Lung (tissue), 12 donors: Measurements from ENCODE around the gene CHD6. TPM values are rescaled to one million over a fixed set of nuclear protein-coding genes. Genes with fewer than 3 reads are reported as not detected.

Experiments
- ATAC-seq: fragments of 200-7000 bp; cut with Tn5 transposase; one replicate; pipeline ENCODE4 v1.9.1; 2020; ENCODE audit warnings: moderate number of reproducible peaks; ENCODE audit not compliant: insufficient read depth, low FRiP score
- DNase-seq, 3 donors: peaks; one replicate each; pipeline ENCODE4 v3.0.0-alpha.2; 2013 to 2017
- H3K27ac ChIP-seq, 2 donors: one replicate each; pipeline ENCODE4 v1.5.1; 2013; ENCODE audit warnings: mild to moderate bottlenecking in 2 of 2, moderate library complexity in 2 of 2, control low read depth in 1 of 2, inconsistent platforms in 1 of 2, low read depth in 1 of 2, low read length in 1 of 2
- H3K27me3 ChIP-seq, 3 donors: one replicate each; pipeline ENCODE4 v1.5.1; 2013; ENCODE audit warnings: low read length in 2 of 3; ENCODE audit not compliant: control insufficient read depth in 3 of 3, insufficient read depth in 3 of 3
- H3K36me3 ChIP-seq, 4 donors: one replicate each; pipeline ENCODE4 v1.5.1; 2013; ENCODE audit warnings: low read length in 4 of 4, mild to moderate bottlenecking in 1 of 4, moderate library complexity in 1 of 4; ENCODE audit not compliant: control insufficient read depth in 4 of 4, insufficient read depth in 4 of 4
- H3K4me1 ChIP-seq, 5 donors: one replicate each; pipeline ENCODE4 v1.5.1; 2013; ENCODE audit warnings: low read length in 5 of 5, mild to moderate bottlenecking in 2 of 5, moderate library complexity in 1 of 5; ENCODE audit not compliant: control insufficient read depth in 5 of 5, insufficient read depth in 5 of 5
- H3K4me3 ChIP-seq: one replicate; pipeline ENCODE4 v1.5.1; 2013; ENCODE audit warnings: mild to moderate bottlenecking, control low read depth, moderate library complexity
- H3K9ac ChIP-seq, 2 donors: one replicate each; pipeline ENCODE4 v1.5.1; 2013; ENCODE audit warnings: low read length in 2 of 2, control low read depth in 1 of 2; ENCODE audit not compliant: insufficient read depth in 1 of 2
- H3K9me3 ChIP-seq, 4 donors: one replicate each; pipeline ENCODE4 v1.5.1; 2013; ENCODE audit warnings: low read length in 3 of 4, mild to moderate bottlenecking in 1 of 4, moderate library complexity in 1 of 4; ENCODE audit not compliant: control insufficient read depth in 4 of 4, insufficient read depth in 3 of 4
- WGBS, 2 donors: extraction: QIAGEN DNeasy Blood & Tissue Kit; methylation state at CpG; one replicate each; pipeline ENCODE4 v1.1.7; 2013; 5-methylcytosine and 5-hydroxymethylcytosine counted together
- polyA plus RNA-seq, 2 donors: library from polyadenylated mRNA; stranded (reverse); fragments of 200-250 nt; gene quantifications; one replicate each; pipeline ENCODE4 v1.2.1, GENCODE V29; 2013
- total RNA-seq, 2 donors: library from RNA; depleted of rRNA in 1 of 2; stranded (reverse); fragments of >200 nt in 1 of 2; gene quantifications; one replicate each; pipeline ENCODE4 v1.2.1, GENCODE V29; 2014 to 2021
- TF ChIP-seq, protein P1 (sequence below): IDR thresholded peaks from 2 replicates; pipeline ENCODE4 v1.5.1; 2012; ENCODE audit warnings: mild to moderate bottlenecking; ENCODE audit errors: control extremely low read depth, extremely low read depth
- donor health status: control.
- donor health status: control.
- donor health status: Bipolar disorder and iron deficiency.
- donor health status: healthy.
- donor health status: DM: yes; HTN: yes; CAD: no.

CHD6 gene
- total and polyA plus RNA-seq, 4 donors, result 5.0 to 95.3 (median 21.0) TPM

DNA sequence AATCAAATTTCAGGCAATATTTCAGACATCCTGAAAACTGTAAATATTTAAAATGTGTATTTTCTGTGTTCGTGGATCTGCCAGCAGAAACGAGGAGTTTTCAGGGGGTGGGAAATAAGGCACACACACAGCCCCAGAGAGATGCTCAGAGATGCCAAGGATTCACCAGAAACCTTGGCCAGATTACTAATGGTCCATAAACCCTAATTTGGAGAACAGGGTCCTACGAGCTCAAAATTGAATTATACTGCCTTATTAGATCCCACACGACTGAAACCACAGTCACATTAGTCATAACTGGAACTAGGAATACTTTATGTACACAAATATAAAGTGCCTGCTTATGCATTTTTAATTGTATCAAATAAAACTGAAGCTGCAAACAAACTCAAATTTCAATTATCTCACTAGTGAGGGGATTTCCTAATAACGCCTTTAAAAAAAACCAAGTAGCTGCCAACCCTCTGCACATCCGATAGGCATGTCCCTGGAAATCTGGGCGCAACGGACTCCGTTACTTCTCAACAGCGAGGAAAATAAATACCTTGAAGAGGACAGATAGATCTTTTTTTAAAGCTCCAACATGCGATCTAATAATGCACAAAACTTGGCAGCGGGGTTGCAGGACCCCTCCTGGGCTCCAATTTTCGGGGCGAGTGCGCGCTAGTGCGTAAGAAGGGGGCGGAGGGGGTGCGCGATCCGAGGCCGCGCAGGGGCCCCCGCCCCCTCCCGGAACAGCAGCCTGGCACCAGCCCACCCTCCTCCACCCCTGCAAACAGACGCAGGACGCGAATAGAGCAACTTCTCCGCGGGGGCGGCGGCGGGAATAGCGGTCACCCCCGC, 897 bp downstream of the CHD6 start:
- 3 to 4% methylated on average over 33 to 35 of the region's 35 CpGs for WGBS, 2 donors
- no peaks in the 10 kb centered on the region for H3K9me3 ChIP-seq
- H3K9ac ChIP-seq, result peak overlapping the region; percentile 32 to 66
- no peak for ATAC-seq
- no peaks in the 10 kb centered on the region for H3K36me3 ChIP-seq
- H3K4me3 ChIP-seq, result peak overlapping the region; percentile 76
- H3K4me1 ChIP-seq, result peaks cover 3 to 30% (median 16%) of the 10 kb centered on the region in 5 donors
- TF ChIP-seq, protein P1, sequence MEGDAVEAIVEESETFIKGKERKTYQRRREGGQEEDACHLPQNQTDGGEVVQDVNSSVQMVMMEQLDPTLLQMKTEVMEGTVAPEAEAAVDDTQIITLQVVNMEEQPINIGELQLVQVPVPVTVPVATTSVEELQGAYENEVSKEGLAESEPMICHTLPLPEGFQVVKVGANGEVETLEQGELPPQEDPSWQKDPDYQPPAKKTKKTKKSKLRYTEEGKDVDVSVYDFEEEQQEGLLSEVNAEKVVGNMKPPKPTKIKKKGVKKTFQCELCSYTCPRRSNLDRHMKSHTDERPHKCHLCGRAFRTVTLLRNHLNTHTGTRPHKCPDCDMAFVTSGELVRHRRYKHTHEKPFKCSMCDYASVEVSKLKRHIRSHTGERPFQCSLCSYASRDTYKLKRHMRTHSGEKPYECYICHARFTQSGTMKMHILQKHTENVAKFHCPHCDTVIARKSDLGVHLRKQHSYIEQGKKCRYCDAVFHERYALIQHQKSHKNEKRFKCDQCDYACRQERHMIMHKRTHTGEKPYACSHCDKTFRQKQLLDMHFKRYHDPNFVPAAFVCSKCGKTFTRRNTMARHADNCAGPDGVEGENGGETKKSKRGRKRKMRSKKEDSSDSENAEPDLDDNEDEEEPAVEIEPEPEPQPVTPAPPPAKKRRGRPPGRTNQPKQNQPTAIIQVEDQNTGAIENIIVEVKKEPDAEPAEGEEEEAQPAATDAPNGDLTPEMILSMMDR, result no peak
- DNase-seq, result peak; percentile 51 to 61 (median 58)
- H3K27me3 ChIP-seq, result no peaks in the 10 kb centered on the region
- H3K27ac ChIP-seq, result peak overlapping the region; percentile 67 to 94

DNA sequence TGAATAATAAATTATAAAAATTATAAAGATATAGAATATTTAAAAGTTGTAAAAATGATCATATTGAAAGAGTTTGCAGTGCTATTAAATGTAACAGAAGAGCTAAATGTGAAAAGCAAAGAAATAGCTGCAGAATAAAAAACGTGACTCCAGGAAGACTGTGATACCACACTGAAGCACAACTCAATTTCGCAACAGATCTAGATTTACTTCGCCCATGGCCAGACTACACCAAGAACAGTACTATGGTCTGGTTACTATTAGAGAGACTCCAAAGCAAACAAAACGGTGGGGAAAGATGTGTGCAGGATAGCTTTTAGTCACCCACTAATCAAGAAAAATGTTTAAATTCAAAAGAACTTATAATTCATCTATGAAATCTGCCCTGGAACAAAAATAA, 1.9 kb downstream of the CHD6 start:
- WGBS, 2 donors, result 35 to 47% methylated on average over 4 of the region's 4 CpGs
- Histone ChIP-seq H3K4me1 (peaks cover 3 to 30% (median 20%) of the 10 kb centered on the region in 5 donors), H3K36me3 (no peaks in the 10 kb centered on the region)

DNA sequence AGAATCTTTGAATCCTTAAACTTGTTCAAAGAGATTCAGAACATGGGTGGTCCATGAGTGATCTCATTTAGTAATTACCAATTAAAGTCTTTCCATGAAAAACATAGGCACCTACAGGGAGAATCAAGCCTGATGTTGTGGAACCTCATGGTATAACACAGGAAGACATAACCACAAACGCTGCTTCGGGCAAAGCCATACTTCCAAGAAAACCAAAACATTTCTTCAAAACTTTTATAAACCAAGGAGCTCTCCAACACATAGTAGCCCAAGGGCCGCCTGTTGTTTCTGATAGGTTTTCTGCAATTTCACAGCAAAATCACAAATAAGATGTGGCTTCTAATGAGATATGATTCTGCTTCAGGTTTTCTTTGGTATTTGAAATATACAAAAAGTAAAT, 2.5 kb downstream of the CHD6 start:
- Histone ChIP-seq H3K9me3 (no peaks in the 10 kb centered on the region), H3K4me3 (no peak overlapping the region)

More for the DNA sequence above, 1.9 kb downstream of the CHD6 start:
- Histone ChIP-seq H3K4me3 (no peak overlapping the region), H3K27me3 (no peaks in the 10 kb centered on the region), H3K27ac (no peak overlapping the region), H3K9ac (no peak overlapping the region), H3K9me3 (no peaks in the 10 kb centered on the region)
- ATAC-seq (no peak), DNase-seq (peak in 1 of 3 donors; percentile 18)
- TF ChIP-seq, protein P1, result no peak

More for the DNA sequence above, 2.5 kb downstream of the CHD6 start:
- DNase-seq (no peak), ATAC-seq (no peak)
- TF ChIP-seq, protein P1, result no peak
- WGBS, 2 donors, result 31 to 53% methylated on average over 3 of the region's 3 CpGs
- no peak overlapping the region for H3K27ac ChIP-seq
- no peaks in the 10 kb centered on the region for H3K36me3 ChIP-seq
- peaks cover 3 to 30% (median 20%) of the 10 kb centered on the region in 5 donors for H3K4me1 ChIP-seq
- no peaks in the 10 kb centered on the region for H3K27me3 ChIP-seq
- H3K9ac ChIP-seq, result no peak overlapping the region
